Measurements from ENCODE around the gene MFNG. TPM values are rescaled to one million over a fixed set of nuclear protein-coding genes. Genes with fewer than 3 reads are reported as not detected.

MFNG gene
- total RNA-seq, 1 donor from 2014 or later: 0.54 TPM

DNA sequence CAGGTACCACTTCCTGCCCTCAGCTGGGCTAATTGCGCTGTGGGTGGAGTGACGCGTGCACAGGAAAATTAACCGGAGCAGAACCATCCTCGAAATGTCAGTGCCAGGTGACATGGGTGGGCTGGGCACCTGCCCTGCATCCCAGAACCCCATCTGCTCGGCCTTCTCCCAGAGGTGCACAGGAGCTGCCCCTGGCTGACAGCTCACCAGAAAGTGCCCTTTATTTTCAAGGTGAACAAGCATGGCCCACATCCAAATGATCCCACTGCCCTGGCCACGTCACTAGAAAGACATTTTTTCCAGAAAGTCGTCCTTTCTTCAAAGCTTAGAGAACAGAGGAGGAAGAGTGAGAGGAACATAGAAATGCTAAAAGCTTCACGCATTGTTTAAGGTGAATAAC, 54.8 kb downstream of the MFNG start:
- TF ChIP-seq, protein P1, sequence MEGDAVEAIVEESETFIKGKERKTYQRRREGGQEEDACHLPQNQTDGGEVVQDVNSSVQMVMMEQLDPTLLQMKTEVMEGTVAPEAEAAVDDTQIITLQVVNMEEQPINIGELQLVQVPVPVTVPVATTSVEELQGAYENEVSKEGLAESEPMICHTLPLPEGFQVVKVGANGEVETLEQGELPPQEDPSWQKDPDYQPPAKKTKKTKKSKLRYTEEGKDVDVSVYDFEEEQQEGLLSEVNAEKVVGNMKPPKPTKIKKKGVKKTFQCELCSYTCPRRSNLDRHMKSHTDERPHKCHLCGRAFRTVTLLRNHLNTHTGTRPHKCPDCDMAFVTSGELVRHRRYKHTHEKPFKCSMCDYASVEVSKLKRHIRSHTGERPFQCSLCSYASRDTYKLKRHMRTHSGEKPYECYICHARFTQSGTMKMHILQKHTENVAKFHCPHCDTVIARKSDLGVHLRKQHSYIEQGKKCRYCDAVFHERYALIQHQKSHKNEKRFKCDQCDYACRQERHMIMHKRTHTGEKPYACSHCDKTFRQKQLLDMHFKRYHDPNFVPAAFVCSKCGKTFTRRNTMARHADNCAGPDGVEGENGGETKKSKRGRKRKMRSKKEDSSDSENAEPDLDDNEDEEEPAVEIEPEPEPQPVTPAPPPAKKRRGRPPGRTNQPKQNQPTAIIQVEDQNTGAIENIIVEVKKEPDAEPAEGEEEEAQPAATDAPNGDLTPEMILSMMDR (IDR thresholded peaks at IDR 0.05; ENCODE audit: insufficient read depth, low read length, poor library complexity, severe bottlenecking): no peak
- Histone ChIP-seq H3K36me3 (ENCODE audit: control insufficient read depth, insufficient read depth, low read length) (no peaks in the 10 kb centered on the region), H3K4me3 (ENCODE audit: low read depth, low read length) (no peak overlapping the region), H3K27me3 (ENCODE audit: control insufficient read depth, insufficient read depth, low read length) (no peaks in the 10 kb centered on the region)
- DNase-seq (ENCODE audit: low read depth): no peak

DNA sequence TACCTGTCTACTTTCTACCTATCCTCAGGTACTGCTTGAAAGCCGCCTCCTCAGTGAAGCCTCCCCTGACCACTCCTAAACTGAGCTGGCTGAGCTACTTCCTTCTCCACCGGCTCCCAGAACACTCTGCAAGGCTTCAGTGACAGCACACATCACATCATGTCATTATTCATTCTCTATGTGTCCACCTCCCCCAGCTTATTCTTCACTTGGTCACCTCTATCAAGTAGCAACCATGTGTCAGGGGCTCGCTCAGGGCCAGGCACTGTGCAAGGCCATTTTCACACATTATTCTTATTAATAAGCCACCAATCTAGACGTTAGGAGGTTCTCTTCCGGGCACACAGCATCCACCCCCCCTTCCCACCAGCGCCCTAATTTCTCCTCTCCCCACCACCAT, 55.2 kb downstream of the MFNG start:
- no peak for DNase-seq (ENCODE audit: low read depth)
- no peak overlapping the region for H3K4me3 ChIP-seq (ENCODE audit: low read depth, low read length)

DNA sequence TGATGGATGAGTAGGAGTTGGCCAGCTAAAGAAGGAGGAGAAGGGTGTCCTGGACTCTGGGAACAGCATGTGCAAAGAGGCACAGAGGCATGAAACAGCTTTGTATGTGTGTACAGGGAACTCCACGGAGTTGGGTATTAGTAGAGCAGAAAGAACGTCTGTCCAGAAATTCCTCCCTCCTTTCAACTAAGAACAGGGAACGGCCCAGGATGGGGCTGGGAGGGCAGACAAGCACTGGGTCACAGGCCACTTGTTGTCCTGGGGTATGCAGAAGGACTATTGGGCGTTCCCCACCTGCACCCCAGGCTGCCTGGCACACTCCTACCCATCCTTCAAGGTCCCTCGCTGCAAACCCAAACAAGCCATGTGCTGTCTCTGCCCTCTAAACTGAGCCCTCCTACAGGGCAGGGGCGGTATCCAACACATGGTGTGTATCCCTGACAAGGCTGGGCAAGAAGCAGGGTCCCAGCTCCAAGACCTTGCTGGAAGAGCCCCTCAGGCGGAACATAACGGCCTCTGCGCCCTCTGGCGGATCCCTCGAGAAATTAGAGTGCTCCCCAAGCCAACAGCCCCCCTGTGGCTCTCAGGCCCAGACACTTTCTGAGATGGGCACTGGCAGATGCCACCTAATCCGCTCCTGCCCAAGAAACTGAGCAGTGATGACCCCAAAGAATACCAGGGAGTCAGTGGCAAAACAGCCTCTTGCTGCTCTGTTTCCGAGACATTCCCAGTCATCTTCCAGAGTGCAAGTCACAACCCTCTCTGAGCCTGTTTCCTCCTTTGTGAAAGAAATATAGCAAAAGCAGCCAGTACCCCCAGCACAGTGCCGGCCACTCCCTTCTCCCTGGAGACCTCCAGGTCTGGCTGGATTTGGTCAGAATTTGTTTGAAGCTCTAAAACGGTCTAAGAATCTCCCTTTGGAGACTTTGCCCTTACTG, 57.3 kb downstream of the MFNG start:
- Histone ChIP-seq H3K36me3 (ENCODE audit: control insufficient read depth, insufficient read depth, low read length) (no peaks in the 10 kb centered on the region), H3K4me3 (ENCODE audit: low read depth, low read length) (no peak overlapping the region), H3K27me3 (ENCODE audit: control insufficient read depth, insufficient read depth, low read length) (no peaks in the 10 kb centered on the region)
- no peak for DNase-seq (ENCODE audit: low read depth)
- TF ChIP-seq, protein P1 (IDR thresholded peaks at IDR 0.05; ENCODE audit: insufficient read depth, low read length, poor library complexity, severe bottlenecking): peak; percentile 83

More for the DNA sequence above, 55.2 kb downstream of the MFNG start:
- no peaks in the 10 kb centered on the region for H3K36me3 ChIP-seq (ENCODE audit: control insufficient read depth, insufficient read depth, low read length)
- TF ChIP-seq, protein P1 (IDR thresholded peaks at IDR 0.05; ENCODE audit: insufficient read depth, low read length, poor library complexity, severe bottlenecking): no peak
- H3K27me3 ChIP-seq (ENCODE audit: control insufficient read depth, insufficient read depth, low read length): no peaks in the 10 kb centered on the region

DNA sequence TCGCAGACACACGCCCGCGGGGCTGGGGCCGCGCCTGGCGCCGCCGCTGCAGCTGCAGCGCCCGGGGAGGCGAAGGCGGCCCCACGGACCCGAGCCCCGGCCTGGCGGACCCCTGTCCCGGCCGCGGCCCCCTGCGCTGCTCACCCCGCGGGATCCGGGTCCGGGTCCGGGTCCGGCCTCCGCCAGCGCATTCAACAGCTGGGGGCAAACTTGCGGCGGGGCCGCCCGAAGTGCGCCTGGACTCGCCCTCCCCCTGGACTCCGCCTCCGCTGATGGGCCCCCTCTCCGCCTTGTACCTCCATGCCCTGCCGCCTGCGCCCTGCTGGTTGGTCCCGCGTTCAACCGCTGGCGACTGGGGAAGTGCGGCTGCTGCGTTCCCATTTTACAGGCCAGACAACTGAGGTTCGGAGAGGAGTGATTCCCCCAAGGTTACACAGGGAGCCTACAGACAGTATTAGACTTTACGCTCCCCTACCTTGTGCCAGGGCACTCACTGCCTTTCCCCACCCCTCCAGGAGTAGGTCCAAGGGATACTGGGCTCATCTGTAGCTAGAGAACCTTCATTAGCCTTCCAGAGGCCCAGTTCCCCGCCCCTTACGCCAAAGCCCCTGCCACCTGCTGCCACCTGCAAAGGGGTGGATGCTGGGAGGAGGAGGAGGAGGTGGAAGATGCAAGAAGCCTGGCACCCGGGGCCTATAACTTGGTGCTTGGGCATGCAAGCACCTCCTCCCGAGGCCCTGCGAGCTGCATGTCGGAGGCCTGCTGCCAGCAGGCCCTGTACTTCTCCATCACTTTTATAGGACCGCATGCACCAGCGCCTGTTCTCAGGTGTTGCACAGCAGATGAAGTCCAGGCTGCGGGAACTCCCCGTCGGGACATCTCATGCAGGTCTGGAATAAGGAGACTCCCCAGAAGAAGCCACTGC, 58.2 kb downstream of the MFNG start:
- Histone ChIP-seq H3K36me3 (ENCODE audit: control insufficient read depth, insufficient read depth, low read length) (no peaks in the 10 kb centered on the region), H3K4me3 (ENCODE audit: low read depth, low read length) (peak overlapping the region; percentile 79), H3K27me3 (ENCODE audit: control insufficient read depth, insufficient read depth, low read length) (no peaks in the 10 kb centered on the region)
- TF ChIP-seq, protein P1 (IDR thresholded peaks at IDR 0.05; ENCODE audit: insufficient read depth, low read length, poor library complexity, severe bottlenecking): no peak
- no peak for DNase-seq (ENCODE audit: low read depth)

DNA sequence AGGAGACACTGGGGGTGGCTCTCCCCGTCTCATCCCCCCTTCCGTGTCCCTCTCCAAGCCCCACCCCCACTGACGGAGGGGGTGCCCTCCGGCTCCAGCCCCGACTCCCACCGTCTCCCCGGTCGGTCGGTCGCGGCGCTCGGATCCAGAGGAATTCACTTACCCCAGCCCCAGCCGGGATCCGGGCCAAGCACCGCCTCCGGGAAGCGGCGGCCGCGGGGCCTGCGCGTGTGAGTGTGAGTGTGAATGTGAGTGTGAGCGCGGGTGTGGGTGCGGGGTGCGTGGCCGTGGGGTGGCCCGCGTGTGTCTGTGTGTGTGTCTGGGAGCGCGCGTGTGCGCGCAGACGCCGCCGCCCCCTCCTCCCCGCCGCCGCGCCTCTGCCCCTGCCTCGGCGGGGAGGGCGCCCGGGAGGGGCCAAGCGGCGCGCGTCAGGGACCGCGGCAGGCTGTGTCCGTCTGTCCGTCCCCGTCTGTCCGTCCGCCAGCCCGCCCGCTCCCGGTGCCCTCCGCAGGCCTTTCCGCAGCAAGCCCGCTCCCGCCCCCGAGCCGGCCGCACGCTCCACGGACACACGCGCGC, 59.0 kb downstream of the MFNG start, which contains the start of gene ELFN2:
ELFN2 (minus strand) TSS at position 345 of the 576 bp plus-strand sequence. CDS start 51,945 bp downstream, outside the sequence.
- no peak for DNase-seq (ENCODE audit: low read depth)
- Histone ChIP-seq H3K36me3 (ENCODE audit: control insufficient read depth, insufficient read depth, low read length) (no peaks in the 10 kb centered on the region), H3K4me3 (ENCODE audit: low read depth, low read length) (peak within 1 kb of the TSS; percentile 79), H3K27me3 (ENCODE audit: control insufficient read depth, insufficient read depth, low read length) (no peaks in the 10 kb centered on the region)
- TF ChIP-seq, protein P1 (IDR thresholded peaks at IDR 0.05; ENCODE audit: insufficient read depth, low read length, poor library complexity, severe bottlenecking): no peak

Data from kidney epithelial cell (primary cell).